ENCODE data around the gene DTNA. TPM values are rescaled to one million over a fixed set of nuclear protein-coding genes. Genes with fewer than 3 reads are reported as not detected.

DTNA gene
- total and polyA plus RNA-seq, 2 of the 8 experiments (the other 6 are each of a cell fraction or from before 2014, with no cell fraction given) = 30.2 to 32.7 TPM

- Histone ChIP-seq H2BK12ac (ENCODE audit: low read depth, low read length) (no peak overlapping the region), H3K27me3 (replicated peaks in 1 of 4; ENCODE audit: control insufficient read depth in 3 of 4, extremely low read depth in 1 of 4, insufficient read depth in 3 of 4, low read length in 3 of 4) (no peaks in the 10 kb centered on the region), H3K56ac (replicated peaks; ENCODE audit: insufficient read length, low read depth, low read length) (no peak overlapping the region), H3K23me2 (ENCODE audit: low read depth, low read length) (no peaks in the 10 kb centered on the region), H3K23ac (ENCODE audit: insufficient read length) (no peak overlapping the region), H4K8ac (ENCODE audit: extremely low read depth, insufficient read depth, low read length) (no peak overlapping the region), H4K5ac (ENCODE audit: insufficient read length, low read depth, low read length) (no peak overlapping the region), H3K14ac (ENCODE audit: insufficient read length) (no peak overlapping the region), H3K27ac (ENCODE audit: low read depth, low read length) (no peak overlapping the region), H3K4me3 (ENCODE audit: extremely low read depth in 1 of 4, insufficient read depth in 2 of 4, low read depth in 3 of 4, low read length in 4 of 4) (no peak overlapping the region), H3K36me3 (ENCODE audit: control insufficient read depth in 2 of 4, insufficient read depth in 4 of 4, low read length in 3 of 4) (no peaks in the 10 kb centered on the region), H3K4me1 (replicated peaks in 1 of 4; ENCODE audit: control insufficient read depth in 3 of 4, insufficient read depth in 4 of 4, low read length in 3 of 4) (peaks cover 0 to 10% (median 8%) of the 10 kb centered on the region in 4 experiments; a peak in 2 of 7 replicates), H2AK5ac (ENCODE audit: low read depth, low read length) (no peak overlapping the region), H4K91ac (replicated peaks; ENCODE audit: insufficient read length, low read length) (no peak overlapping the region), H2AFZ (ENCODE audit: low read length) (no peak overlapping the region), H3K9ac (replicated peaks in 1 of 4; ENCODE audit: extremely low read depth in 1 of 4, low read depth in 3 of 4, low read length in 3 of 4) (no peak overlapping the region), H3K9me3 (ENCODE audit: insufficient read depth in 2 of 2, low read depth in 1 of 2, low read length in 1 of 2) (no peaks in the 10 kb centered on the region), H3K4ac (replicated peaks; ENCODE audit: insufficient read length, low read depth, low read length) (no peak overlapping the region), H3K79me1 (ENCODE audit: low read depth, low read length) (no peaks in the 10 kb centered on the region), H4K20me1 (replicated peaks in 1 of 2; ENCODE audit: control insufficient read depth in 1 of 2, insufficient read depth in 2 of 2, low read length in 2 of 2) (no peaks in the 10 kb centered on the region), H2BK15ac (ENCODE audit: low read length) (no peak overlapping the region), H2BK5ac (ENCODE audit: low read depth, low read length) (no peak overlapping the region), H2BK120ac (replicated peaks; ENCODE audit: low read depth, low read length) (no peak overlapping the region), H3K18ac (ENCODE audit: extremely low read depth, low read length) (no peak overlapping the region), H2BK20ac (ENCODE audit: low read length) (no peak overlapping the region), H3K4me2 (ENCODE audit: insufficient read depth in 1 of 2, low read depth in 2 of 2, low read length in 2 of 2) (no peak overlapping the region), H3K79me2 (ENCODE audit: control insufficient read depth in 1 of 2, insufficient read depth in 2 of 2, low read length in 2 of 2) (no peaks in the 10 kb centered on the region)
- TF ChIP-seq ZNF274 (IDR thresholded peaks at IDR 0.05; ENCODE audit: borderline replicate concordance, extremely low read depth, low read length) = no peak
- POLR2A ChIA-PET (ENCODE audit: partially characterized antibody) = no interaction called here
- CTCF ChIA-PET (ENCODE audit: partially characterized antibody) = interaction anchor here (0.8 to 2.5 kb wide), 3 partner anchors 14 to 72 kb away, joined by 3 to 5 read pairs (median 3); no protein-coding TSS in a partner anchor
- FAIRE-seq (no peak), DNase-seq (ENCODE audit: low read depth in 1 of 2, low spot score in 2 of 2) (no peak)
- WGBS, 2 experiments (ENCODE audit: extremely low coverage in 1 of 2, insufficient coverage in 1 of 2, insufficient read length in 1 of 2, insufficient replicate concordance in 2 of 2, low coverage in 1 of 2, low lambda C conversion rate in 2 of 2, missing lambda C conversion rate in 1 of 2) = 87% methylated on average over 2 of the region's 2 CpGs; no CpG with 5 or more reads in 1 of the 2 experiments
These were observed 91.7 kb downstream of the DTNA start for GRCh38 chr18:34801774-34802173.
